GM10847 (cell line): ENCODE measurements around the gene TRMU.

ENCODE experiments used
- POLR2A ChIP-seq: IDR thresholded peaks from 2 replicates; pipeline ENCODE4 v1.6.1; 2011; ENCODE audit not compliant: insufficient read length; ENCODE audit errors: extremely low read depth

The TRMU gene

GRCh38 chr22:46294784-46295183, 40.7 kb upstream of the TRMU start:
- TF ChIP-seq POLR2A, result no peak

GRCh38 chr22:46295277-46295971, 40.1 kb upstream of the TRMU start:
- TF ChIP-seq POLR2A, result no peak

- TF ChIP-seq POLR2A, result peak; percentile 85
Measured at GRCh38 chr22:46296257-46297150, 39.0 kb upstream of the TRMU start, which contains the start of gene GTSE1. TSS of gene GTSE1 (plus strand) at chr22:46296870. CDS start at chr22:46297401, 531 bp downstream.

- no peak for TF ChIP-seq POLR2A
Measured at GRCh38 chr22:46297151-46297812, 38.2 kb upstream of the TRMU start.

GRCh38 chr22:46299101-46299500, 36.4 kb upstream of the TRMU start:
- no peak for TF ChIP-seq POLR2A

GRCh38 chr22:46300491-46300890, 35.0 kb upstream of the TRMU start:
- no peak for TF ChIP-seq POLR2A

GRCh38 chr22:46303347-46303965, 32.1 kb upstream of the TRMU start:
- no peak for TF ChIP-seq POLR2A

GRCh38 chr22:46308283-46308988, 27.1 kb upstream of the TRMU start:
- no peak for TF ChIP-seq POLR2A

- no peak for TF ChIP-seq POLR2A
Measured at GRCh38 chr22:46309526-46310085, 25.9 kb upstream of the TRMU start.

GRCh38 chr22:46312056-46312455, 23.5 kb upstream of the TRMU start:
- TF ChIP-seq POLR2A, result no peak

GRCh38 chr22:46315976-46316375, 19.5 kb upstream of the TRMU start:
- TF ChIP-seq POLR2A, result no peak

GRCh38 chr22:46317646-46318045, 17.9 kb upstream of the TRMU start:
- no peak for TF ChIP-seq POLR2A

- no peak for TF ChIP-seq POLR2A
Measured at GRCh38 chr22:46318576-46318975, 16.9 kb upstream of the TRMU start.

GRCh38 chr22:46319319-46319718, 16.2 kb upstream of the TRMU start:
- TF ChIP-seq POLR2A, result no peak
